A673 (cell line): Measurements from ENCODE around the gene TNFAIP2. TPM values are rescaled to one million over a fixed set of nuclear protein-coding genes. Genes with fewer than 3 reads are reported as not detected.

Source experiments
- BruUV-seq: library from RNA; stranded (reverse); fragments of 400-500 nt; replicated peaks from 2 replicates; lab custom pipeline; 2021; lab: Mats Ljungman, UMichigan
- CTCF ChIA-PET: fragments of 300-600 bp; sonication (Branson Sonifier 250); formaldehyde crosslinking; loops from one replicate; lab custom pipeline; 2022; ENCODE audit warnings: antibody characterized with exemption; lab: Charles Lee
- POLR2A ChIA-PET: fragments of 300-600 bp; sonication (Branson Sonifier 250); formaldehyde crosslinking; loops from one replicate; lab custom pipeline; 2022; ENCODE audit warnings: antibody characterized with exemption; ENCODE audit not compliant: low non-redundant PET; lab: Charles Lee
- DNase-seq: peaks from one replicate; pipeline ENCODE4 v3.0.0-alpha.2; 2015; ENCODE audit warnings: low spot score
- H3K27ac ChIP-seq: fragments of 200-600 bp; sonication (generic); 2 replicates; pipeline ENCODE4 v1.5.1; 2016; ENCODE audit warnings: mixed run types, low read depth, mild to moderate bottlenecking, mixed read lengths, antibody characterized with exemption, low read length; ENCODE audit not compliant: poor library complexity, severe bottlenecking
- H3K27me3 ChIP-seq: fragments of 200-600 bp; sonication (generic); replicated peaks from 2 replicates; pipeline ENCODE4 v1.6.1; 2017; ENCODE audit warnings: mixed run types, low read depth, mild to moderate bottlenecking, mixed read lengths, antibody characterized with exemption, low read length; ENCODE audit not compliant: insufficient read depth, poor library complexity
- H3K36me3 ChIP-seq: fragments of 200-600 bp; sonication (generic); 2 replicates; pipeline ENCODE4 v1.6.1; 2016; ENCODE audit warnings: mixed run types, mild to moderate bottlenecking, mixed read lengths, antibody characterized with exemption, low read length; ENCODE audit not compliant: insufficient read depth, poor library complexity, severe bottlenecking
- H3K4me1 ChIP-seq: fragments of 200-600 bp; sonication (generic); 2 replicates; pipeline ENCODE4 v1.6.1; 2017; ENCODE audit warnings: mixed run types, mild to moderate bottlenecking, mixed read lengths, antibody characterized with exemption, low read length; ENCODE audit not compliant: insufficient read depth, poor library complexity, severe bottlenecking
- H3K4me3 ChIP-seq: fragments of 200-600 bp; sonication (generic); 2 replicates; pipeline ENCODE4 v1.5.1; 2016; ENCODE audit warnings: low read depth, mixed run types, mild to moderate bottlenecking, mixed read lengths, low read length; ENCODE audit not compliant: poor library complexity, severe bottlenecking
- H3K9me3 ChIP-seq: fragments of 200-600 bp; sonication (generic); 2 replicates; pipeline ENCODE4 v1.6.1; 2016; ENCODE audit warnings: mixed run types, low read depth, mild to moderate bottlenecking, mixed read lengths, antibody characterized with exemption, low read length; ENCODE audit not compliant: poor library complexity, severe bottlenecking
- CTCF ChIP-seq: fragments of 300-800, 200-600 bp; sonication (generic); conservative IDR thresholded peaks from 2 replicates; pipeline ENCODE4 v1.5.1; 2017; ENCODE audit warnings: low read depth, mild to moderate bottlenecking, antibody characterized with exemption, low read length, moderate library complexity, mixed read lengths
- EZH2 ChIP-seq: fragments of 200-600 bp; sonication (generic); IDR thresholded peaks from 2 replicates; pipeline ENCODE4 v1.6.1; 2017; ENCODE audit warnings: borderline replicate concordance, low read depth, mild to moderate bottlenecking, mixed read lengths, antibody characterized with exemption, low read length; ENCODE audit not compliant: poor library complexity, severe bottlenecking
- intact Hi-C: fragments of 100-400 bp; cut with micrococcal nuclease; formaldehyde crosslinking; loops from one replicate; pipeline ENCODE4 v1.10.0; 2022; ENCODE audit not compliant: unreplicated experiment
- total RNA-seq: library from RNA; stranded (reverse); gene quantifications from 2 replicates; pipeline ENCODE4 v1.2.3, GENCODE V29; 2021

The TNFAIP2 gene
- total RNA-seq, 1 experiment from 2014 or later: 5.5 TPM

- Histone ChIP-seq H3K27ac (no peak overlapping the region), H3K36me3 (no peaks in the 10 kb centered on the region), H3K4me1 (no peaks in the 10 kb centered on the region), H3K4me3 (no peak overlapping the region), H3K27me3 (no peaks in the 10 kb centered on the region), H3K9me3 (no peaks in the 10 kb centered on the region)
- no peak for DNase-seq
- POLR2A ChIA-PET: interaction anchor here (0.7 kb wide), 1 partner anchor 440 kb away, joined by 3 read pairs; no protein-coding TSS in a partner anchor
- CTCF ChIA-PET: interaction anchor here (0.6 to 0.7 kb wide), 3 partner anchors 24 to 106 kb away, joined by 3 to 5 read pairs (median 4); no protein-coding TSS in a partner anchor
- intact Hi-C loops: loop anchor here (5.0 kb wide), 1 partner anchor 106 kb away; no protein-coding TSS in a partner anchor
- TF ChIP-seq EZH2 (no peak), CTCF (no peak)
- no TSS peak for BruUV-seq
Measured at GRCh38 chr14:103186241-103186822, 63.1 kb downstream of the TNFAIP2 start.

Other genes starting within 250 kb of the TNFAIP2 start
- 5.6 and 6.7 TPM in 2 replicates for gene AMN, start 200.8 kb upstream of the TNFAIP2 start, total RNA-seq
- gene CDC42BPB, start 65.9 kb upstream of the TNFAIP2 start, total RNA-seq: 103 and 106 TPM in 2 replicates
- gene LBHD2, start 39.3 kb upstream of the TNFAIP2 start, total RNA-seq: 0.99 and 2.3 TPM in 2 replicates
- gene EXOC3L4, start 28.7 kb upstream of the TNFAIP2 start, total RNA-seq: not detected in 2 replicates
- gene EIF5, start 210.8 kb downstream of the TNFAIP2 start, total RNA-seq: 416 and 446 TPM in 2 replicates